RWPE2 (cell line): ENCODE data around the gene PGAP3.

Source experiments
- ATAC-seq: fragments of 200-7000 bp; cut with Tn5 transposase; 3 replicates; pipeline ENCODE4 v1.9.1; 2021; ENCODE audit warnings: low read depth
- DNase-seq: peaks from one replicate; pipeline ENCODE4 v3.0.0-alpha.2; 2020; ENCODE audit warnings: low spot score
- H3K27ac ChIP-seq: fragments of 450-650 bp; 2 replicates; pipeline ENCODE4 v1.5.1; 2017; ENCODE audit warnings: mild to moderate bottlenecking; ENCODE audit not compliant: poor library complexity, severe bottlenecking
- H3K27me3 ChIP-seq: fragments of 250-450 bp; sonication (Bioruptor Pico); 2 replicates; pipeline ENCODE4 v1.5.1; 2021; ENCODE audit warnings: mild to moderate bottlenecking, moderate library complexity; ENCODE audit not compliant: insufficient read depth, poor library complexity, severe bottlenecking
- H3K36me3 ChIP-seq: fragments of 250-450 bp; sonication (Bioruptor Pico); 2 replicates; pipeline ENCODE4 v1.5.1; 2020; ENCODE audit warnings: low read depth, mild to moderate bottlenecking, moderate library complexity
- H3K4me1 ChIP-seq: fragments of 250-450 bp; sonication (Bioruptor Pico); 2 replicates; pipeline ENCODE4 v1.5.1; 2021; ENCODE audit warnings: mild to moderate bottlenecking, moderate library complexity; ENCODE audit not compliant: insufficient read depth, poor library complexity, severe bottlenecking
- H3K4me3 ChIP-seq: fragments of 250-450 bp; sonication (Bioruptor Pico); 2 replicates; pipeline ENCODE4 v1.5.1; 2021; ENCODE audit warnings: mild to moderate bottlenecking, moderate library complexity; ENCODE audit not compliant: severe bottlenecking
- H3K9me3 ChIP-seq: fragments of 250-450 bp; sonication (Bioruptor Pico); 2 replicates; pipeline ENCODE4 v1.5.1; 2021; ENCODE audit warnings: mild to moderate bottlenecking, moderate library complexity; ENCODE audit not compliant: severe bottlenecking
- CTCF ChIP-seq: fragments of 450-650 bp; IDR thresholded peaks from one replicate; pipeline ENCODE4 v1.5.1; 2017; ENCODE audit warnings: mild to moderate bottlenecking, moderate library complexity; ENCODE audit not compliant: poor library complexity, severe bottlenecking

PGAP3 gene

GRCh38 chr17:39632153-39632941, 55.5 kb downstream of the PGAP3 start:
- H3K36me3 ChIP-seq = no peaks in the 10 kb centered on the region
- H3K27me3 ChIP-seq = peaks cover 2% of the 10 kb centered on the region
- no peak overlapping the region for H3K27ac ChIP-seq
- H3K9me3 ChIP-seq = no peaks in the 10 kb centered on the region
- no peak overlapping the region for H3K4me3 ChIP-seq
- peaks cover 11% of the 10 kb centered on the region for H3K4me1 ChIP-seq
- TF ChIP-seq CTCF = no peak
- ATAC-seq (no peak), DNase-seq (no peak)

DNA sequence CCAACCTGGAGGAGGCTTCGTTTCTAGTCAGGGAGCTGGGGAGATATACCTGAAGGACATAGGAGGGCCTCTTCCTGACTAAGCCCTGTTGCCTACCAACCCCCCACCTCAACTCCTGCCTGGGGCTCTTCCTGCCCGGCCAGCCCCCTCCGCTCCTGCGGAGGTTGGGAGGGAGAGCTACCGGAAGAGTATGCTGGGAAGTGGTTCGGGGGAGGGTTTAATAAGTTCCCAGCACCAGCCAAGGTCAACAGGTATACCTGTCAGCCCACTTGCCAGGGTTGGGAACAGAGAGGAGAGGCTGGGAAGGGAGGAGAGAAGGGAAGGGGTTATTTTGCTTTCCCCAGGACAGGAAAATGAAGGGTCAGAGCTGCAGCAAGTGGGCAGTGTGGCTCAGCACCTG, 56.5 kb downstream of the PGAP3 start:
- Histone ChIP-seq H3K4me3 (no peak overlapping the region), H3K27me3 (peaks cover 10% of the 10 kb centered on the region), H3K9me3 (no peaks in the 10 kb centered on the region), H3K36me3 (no peaks in the 10 kb centered on the region), H3K4me1 (peaks cover 11% of the 10 kb centered on the region), H3K27ac (no peak overlapping the region)
- no peak for TF ChIP-seq CTCF
- DNase-seq (no peak), ATAC-seq (peak; percentile 78)

DNA sequence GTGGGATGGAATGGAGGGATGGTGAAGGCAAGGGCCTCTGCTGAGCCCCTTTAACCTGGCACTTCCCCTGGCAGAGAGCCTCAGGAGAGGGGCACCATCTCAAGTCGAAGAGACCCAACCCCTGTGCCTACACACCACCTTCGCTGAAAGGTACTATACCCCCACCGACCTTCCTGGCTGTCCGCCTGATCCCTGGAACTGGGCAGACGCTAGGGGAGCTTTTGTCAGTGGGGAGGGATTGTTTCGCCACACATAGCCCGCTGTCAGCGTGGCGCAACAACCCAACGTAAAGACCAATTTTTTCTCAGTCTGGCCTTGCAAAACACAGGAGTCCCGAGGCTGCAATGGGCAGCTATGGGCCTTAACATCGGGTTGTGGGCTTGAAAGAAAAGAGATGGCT, 58.0 kb downstream of the PGAP3 start:
- TF ChIP-seq CTCF = no peak
- no peak overlapping the region for H3K4me3 ChIP-seq
- peaks cover 15% of the 10 kb centered on the region for H3K4me1 ChIP-seq
- no peaks in the 10 kb centered on the region for H3K9me3 ChIP-seq
- DNase-seq (no peak), ATAC-seq (no peak)
- no peaks in the 10 kb centered on the region for H3K36me3 ChIP-seq
- H3K27ac ChIP-seq = no peak overlapping the region
- peaks cover 10% of the 10 kb centered on the region for H3K27me3 ChIP-seq

- Histone ChIP-seq H3K36me3 (no peaks in the 10 kb centered on the region), H3K27me3 (peaks cover 10% of the 10 kb centered on the region), H3K4me3 (no peak overlapping the region), H3K27ac (no peak overlapping the region), H3K9me3 (no peaks in the 10 kb centered on the region), H3K4me1 (peaks cover 15% of the 10 kb centered on the region)
- no peak for ATAC-seq
- DNase-seq = no peak
- no peak for TF ChIP-seq CTCF
Measured at GRCh38 chr17:39629494-39629880, 58.4 kb downstream of the PGAP3 start.
